Astrocyte (in vitro differentiated cells and primary cell): Measurements from ENCODE around the gene YPEL5. TPM values are rescaled to one million over a fixed set of nuclear protein-coding genes. Genes with fewer than 3 reads are reported as not detected.

ENCODE experiments used
- DNase-seq: peaks from one replicate; pipeline ENCODE4 v3.0.0-alpha.2; 2010; ENCODE audit warnings: low read depth
- FAIRE-seq: peaks from 2 replicates; lab custom pipeline; 2011; peaks lifted over from hg19 to GRCh38; lab: Jason Lieb, UNC
- H2AFZ ChIP-seq: 2 replicates; pipeline ENCODE4 v1.6.0; 2012; ENCODE audit warnings: low read depth, low read length, inconsistent platforms
- H3K27ac ChIP-seq: 2 replicates; pipeline ENCODE4 v1.5.1; 2011; ENCODE audit warnings: low read depth, low read length, inconsistent platforms
- H3K27me3 ChIP-seq: 2 replicates; pipeline ENCODE4 v1.6.0; 2011; ENCODE audit warnings: low read length, inconsistent platforms; ENCODE audit not compliant: insufficient read depth
- H3K36me3 ChIP-seq: 2 replicates; pipeline ENCODE4 v1.5.1; 2011; ENCODE audit warnings: low read length, inconsistent platforms; ENCODE audit not compliant: insufficient read depth
- H3K4me1 ChIP-seq: 2 replicates; pipeline ENCODE4 v1.5.1; 2011; ENCODE audit warnings: low read length, inconsistent platforms; ENCODE audit not compliant: insufficient read depth
- H3K4me2 ChIP-seq: 2 replicates; pipeline ENCODE4 v1.6.0; 2012; ENCODE audit warnings: low read length, inconsistent platforms
- H3K4me3 ChIP-seq: 2 replicates; pipeline ENCODE4 v1.5.1; 2011; ENCODE audit warnings: low read depth, mild to moderate bottlenecking, low read length, inconsistent platforms; ENCODE audit not compliant: insufficient read depth
- H3K79me2 ChIP-seq: 2 replicates; pipeline ENCODE4 v1.6.0; 2012; ENCODE audit warnings: mild to moderate bottlenecking, low read length, inconsistent platforms; ENCODE audit not compliant: insufficient read depth
- H3K9ac ChIP-seq: 2 replicates; pipeline ENCODE4 v1.6.0; 2012; ENCODE audit warnings: mild to moderate bottlenecking, low read length, inconsistent platforms
- H3K9me3 ChIP-seq: 2 replicates; pipeline ENCODE4 v1.5.1; 2012; ENCODE audit warnings: low read depth, mild to moderate bottlenecking, low read length, inconsistent platforms; ENCODE audit not compliant: insufficient read depth
- H4K20me1 ChIP-seq: 2 replicates; pipeline ENCODE4 v1.6.0; 2012; ENCODE audit warnings: low read length, inconsistent platforms; ENCODE audit not compliant: insufficient read depth
- H3K27ac Mint-ChIP-seq: one replicate; pipeline ENCODE4 v1.8.0; 2021; ENCODE audit warnings: mild to moderate bottlenecking, mixed read lengths; ENCODE audit not compliant: unreplicated experiment
- H3K27me3 Mint-ChIP-seq: one replicate; pipeline ENCODE4 v1.8.0; 2021; ENCODE audit warnings: low read depth, mixed read lengths; ENCODE audit not compliant: unreplicated experiment
- H3K36me3 Mint-ChIP-seq: one replicate; pipeline ENCODE4 v1.8.0; 2021; ENCODE audit warnings: low read depth, mixed read lengths; ENCODE audit not compliant: unreplicated experiment
- H3K4me1 Mint-ChIP-seq: one replicate; pipeline ENCODE4 v1.8.0; 2021; ENCODE audit warnings: low read depth, mixed read lengths; ENCODE audit not compliant: unreplicated experiment
- H3K4me3 Mint-ChIP-seq: one replicate; pipeline ENCODE4 v1.8.0; 2021; ENCODE audit warnings: mild to moderate bottlenecking, moderate library complexity, mixed read lengths; ENCODE audit not compliant: unreplicated experiment
- H3K9me3 Mint-ChIP-seq: one replicate; pipeline ENCODE4 v1.8.0; 2021; ENCODE audit warnings: mild to moderate bottlenecking, mixed read lengths; ENCODE audit not compliant: unreplicated experiment
- CTCF ChIP-seq: IDR thresholded peaks from 2 replicates; pipeline ENCODE4 v1.5.1; 2011; ENCODE audit warnings: low read depth, mild to moderate bottlenecking, inconsistent platforms, low read length, moderate library complexity; ENCODE audit not compliant: insufficient read depth
- EZH2 ChIP-seq: IDR thresholded peaks from 2 replicates; pipeline ENCODE4 v1.6.1; 2012; ENCODE audit warnings: mild to moderate bottlenecking, low read length, inconsistent platforms; ENCODE audit not compliant: insufficient read depth
- total RNA-seq: library from RNA; stranded (reverse); gene quantifications from 2 replicates; pipeline ENCODE4 v1.2.1, GENCODE V29; 2021

The YPEL5 gene
- total RNA-seq, 1 donor from 2014 or later = 149 TPM

- Histone ChIP-seq H3K4me2 (no peak overlapping the region), H4K20me1 (no peaks in the 10 kb centered on the region), H3K27ac (no peak overlapping the region), H3K9ac (no peak overlapping the region), H2AFZ (no peak overlapping the region), H3K4me1 (no peaks in the 10 kb centered on the region), H3K9me3 (no peaks in the 10 kb centered on the region), H3K27me3 (peaks cover 4% of the 10 kb centered on the region), H3K4me3 (no peak overlapping the region), H3K36me3 (no peaks in the 10 kb centered on the region), H3K79me2 (no peaks in the 10 kb centered on the region)
- Mint-ChIP-seq H3K27me3 (peaks cover 19% of the 10 kb centered on the region), H3K36me3 (no peaks in the 10 kb centered on the region), H3K4me1 (no peaks in the 10 kb centered on the region), H3K27ac (no peak overlapping the region), H3K9me3 (no peaks in the 10 kb centered on the region), H3K4me3 (no peak overlapping the region)
- TF ChIP-seq CTCF = no peak
- TF ChIP-seq EZH2 = no peak
- FAIRE-seq (no peak), DNase-seq (no peak)
Measured at GRCh38 chr2:30201990-30202389, 55.2 kb downstream of the YPEL5 start.

GRCh38 chr2:30203156-30203555 lies 56.3 kb downstream of the YPEL5 start:
- no peaks in the 10 kb centered on the region for H3K9me3 ChIP-seq
- H3K27ac ChIP-seq = no peak overlapping the region
- H3K4me3 ChIP-seq = no peak overlapping the region
- Mint-ChIP-seq H3K9me3 (no peaks in the 10 kb centered on the region), H3K36me3 (no peaks in the 10 kb centered on the region), H3K4me1 (no peaks in the 10 kb centered on the region), H3K4me3 (no peak overlapping the region), H3K27ac (no peak overlapping the region), H3K27me3 (peaks cover 19% of the 10 kb centered on the region)
- FAIRE-seq (no peak), DNase-seq (no peak)
- no peaks in the 10 kb centered on the region for H3K4me1 ChIP-seq
- H3K27me3 ChIP-seq = peaks cover 4% of the 10 kb centered on the region
- TF ChIP-seq CTCF (no peak), EZH2 (no peak)
- H2AFZ ChIP-seq = no peak overlapping the region
- no peak overlapping the region for H3K4me2 ChIP-seq
- H3K9ac ChIP-seq = no peak overlapping the region
- H3K36me3 ChIP-seq = no peaks in the 10 kb centered on the region
- no peaks in the 10 kb centered on the region for H3K79me2 ChIP-seq
- no peaks in the 10 kb centered on the region for H4K20me1 ChIP-seq

- FAIRE-seq (no peak), DNase-seq (no peak)
- no peak overlapping the region for H2AFZ ChIP-seq
- TF ChIP-seq EZH2 (no peak), CTCF (no peak)
- H3K79me2 ChIP-seq = no peaks in the 10 kb centered on the region
- H3K9ac ChIP-seq = no peak overlapping the region
- H3K4me1 ChIP-seq = no peaks in the 10 kb centered on the region
- Mint-ChIP-seq H3K27ac (no peak overlapping the region), H3K4me3 (no peak overlapping the region), H3K36me3 (no peaks in the 10 kb centered on the region), H3K4me1 (no peaks in the 10 kb centered on the region), H3K9me3 (no peaks in the 10 kb centered on the region), H3K27me3 (peaks cover 19% of the 10 kb centered on the region)
- H3K27ac ChIP-seq = no peak overlapping the region
- H3K4me3 ChIP-seq = no peak overlapping the region
- peaks cover 4% of the 10 kb centered on the region for H3K27me3 ChIP-seq
- H4K20me1 ChIP-seq = no peaks in the 10 kb centered on the region
- H3K36me3 ChIP-seq = no peaks in the 10 kb centered on the region
- no peaks in the 10 kb centered on the region for H3K9me3 ChIP-seq
- H3K4me2 ChIP-seq = no peak overlapping the region
Measured at GRCh38 chr2:30204281-30204680, 57.5 kb downstream of the YPEL5 start.
